ENCODE results near the gene CATSPERD. TPM values are rescaled to one million over a fixed set of nuclear protein-coding genes. Genes with fewer than 3 reads are reported as not detected.

The CATSPERD gene
- total and polyA plus RNA-seq, 9 of the 15 experiments (the other 6 are each of a cell fraction or from before 2014, with no cell fraction given): not detected

- no peak for TF ChIP-seq HINFP (tag; conservative IDR thresholded peaks at IDR 0.05; ENCODE audit: low read depth)
Measured at GRCh38 chr19:5717215-5717935, 3.1 kb upstream of the CATSPERD start (continued).

- ChIA-PET CTCF (ENCODE audit: low intra/inter-chr PET ratio) (interaction anchor here (0.7 kb wide), 1 partner anchor 108 kb away, joined by 3 read pairs; no protein-coding TSS in a partner anchor), POLR2A (interaction anchor here (0.5 to 3.3 kb wide), 26 partner anchors 9 to 1746 kb away, joined by 3 to 31 read pairs (median 4); partner anchors contain the start of genes DUS3L, NDUFA11, RPL36 and VMAC)
- intact Hi-C loops (cut with micrococcal nuclease): loop anchor here (1.0 to 2.0 kb wide), 2 partner anchors 26 to 73 kb away; partner anchors contain the start of gene DUS3L
- Histone ChIP-seq H3K9me1 (ENCODE audit: control insufficient read depth, insufficient read depth, low read length) (no peaks in the 10 kb centered on the region), H3K36me3 (ENCODE audit: control insufficient read depth, insufficient read depth, low read length) (peaks cover 47% of the 10 kb centered on the region), H3K79me2 (ENCODE audit: control insufficient read depth, insufficient read depth, low read length) (peaks cover 63% of the 10 kb centered on the region), H3K9me3 (replicated peaks; ENCODE audit: control insufficient read depth, insufficient read depth, low read depth, low read length) (no peaks in the 10 kb centered on the region), H3K4me1 (replicated peaks in 1 of 2; ENCODE audit: control insufficient read depth in 2 of 2, insufficient read depth in 2 of 2, low read length in 2 of 2) (peaks cover 13 to 28% of the 10 kb centered on the region in 2 experiments; a peak in 4 of 5 replicates), H2AFZ (ENCODE audit: low read depth, low read length) (no peak overlapping the region), H3K27ac (ENCODE audit: extremely low read depth, low read depth, low read length) (peak overlapping the region; percentile 99), H3K9ac (ENCODE audit: insufficient read depth in 1 of 2, low read depth in 2 of 2, low read length in 2 of 2) (peak overlapping the region; percentile 98 to 99), H3K4me3 (peak overlapping the region; percentile 98), H3K4me2 (ENCODE audit: insufficient read depth, low read length) (peak overlapping the region; percentile 98), H4K20me1 (replicated peaks; ENCODE audit: control insufficient read depth, insufficient read depth, low read length) (peaks cover 12% of the 10 kb centered on the region; the same call in 1 of the 2 replicates), H3K27me3 (ENCODE audit: control insufficient read depth in 2 of 2, insufficient read depth in 2 of 2, low read length in 2 of 2) (no peaks in the 10 kb centered on the region)
- FAIRE-seq (no peak), ATAC-seq (no peak), DNase-seq (ENCODE audit: extremely low read depth in 1 of 4, low spot score in 3 of 4) (peak in 2 of 4 experiments; percentile 4 to 46)
- BruUV-seq (replicated peaks): no TSS peak
- in situ Hi-C loops (cut with MboI): no loop called here
- WGBS (ENCODE audit: insufficient coverage, low coverage, missing lambda C conversion rate): 7% methylated on average over 14 of the region's 14 CpGs
- TF ChIP-seq BRF1 (IDR thresholded peaks at IDR 0.05; ENCODE audit: borderline replicate concordance, extremely low read depth, insufficient read length): no peak
- TF ChIP-seq SMAD4 (CRISPR knock-in tag; conservative IDR thresholded peaks at IDR 0.05): peak; percentile 19; the same call in 1 of the 2 replicates
- no peak for TF ChIP-seq HDAC6 (IDR thresholded peaks at IDR 0.05; ENCODE audit: low read depth, low read length)
- TF ChIP-seq SUPT5H (IDR thresholded peaks at IDR 0.05): no peak
- TF ChIP-seq, protein P1, sequence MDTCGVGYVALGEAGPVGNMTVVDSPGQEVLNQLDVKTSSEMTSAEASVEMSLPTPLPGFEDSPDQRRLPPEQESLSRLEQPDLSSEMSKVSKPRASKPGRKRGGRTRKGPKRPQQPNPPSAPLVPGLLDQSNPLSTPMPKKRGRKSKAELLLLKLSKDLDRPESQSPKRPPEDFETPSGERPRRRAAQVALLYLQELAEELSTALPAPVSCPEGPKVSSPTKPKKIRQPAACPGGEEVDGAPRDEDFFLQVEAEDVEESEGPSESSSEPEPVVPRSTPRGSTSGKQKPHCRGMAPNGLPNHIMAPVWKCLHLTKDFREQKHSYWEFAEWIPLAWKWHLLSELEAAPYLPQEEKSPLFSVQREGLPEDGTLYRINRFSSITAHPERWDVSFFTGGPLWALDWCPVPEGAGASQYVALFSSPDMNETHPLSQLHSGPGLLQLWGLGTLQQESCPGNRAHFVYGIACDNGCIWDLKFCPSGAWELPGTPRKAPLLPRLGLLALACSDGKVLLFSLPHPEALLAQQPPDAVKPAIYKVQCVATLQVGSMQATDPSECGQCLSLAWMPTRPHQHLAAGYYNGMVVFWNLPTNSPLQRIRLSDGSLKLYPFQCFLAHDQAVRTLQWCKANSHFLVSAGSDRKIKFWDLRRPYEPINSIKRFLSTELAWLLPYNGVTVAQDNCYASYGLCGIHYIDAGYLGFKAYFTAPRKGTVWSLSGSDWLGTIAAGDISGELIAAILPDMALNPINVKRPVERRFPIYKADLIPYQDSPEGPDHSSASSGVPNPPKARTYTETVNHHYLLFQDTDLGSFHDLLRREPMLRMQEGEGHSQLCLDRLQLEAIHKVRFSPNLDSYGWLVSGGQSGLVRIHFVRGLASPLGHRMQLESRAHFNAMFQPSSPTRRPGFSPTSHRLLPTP (IDR thresholded peaks at IDR 0.05; ENCODE audit: borderline replicate concordance, extremely low read depth, insufficient read length): no peak
- TF ChIP-seq YBX1 (IDR thresholded peaks at IDR 0.05): no peak
- peak; percentile 21; the same call in 1 of the 2 replicates for TF ChIP-seq SNIP1 (IDR thresholded peaks at IDR 0.05; ENCODE audit: low read depth)
- TF ChIP-seq MEF2D (tag; conservative IDR thresholded peaks at IDR 0.05; ENCODE audit: low read depth): peak; percentile 78; the same call in 1 of the 2 replicates
- TF ChIP-seq GABPB2 (CRISPR knock-in tag; conservative IDR thresholded peaks at IDR 0.05): no peak
- TF ChIP-seq ERF (CRISPR knock-in tag; IDR thresholded peaks at IDR 0.05): no peak
- no peak for TF ChIP-seq ZNF280B (CRISPR knock-in tag; IDR thresholded peaks at IDR 0.05)
- no peak for TF ChIP-seq CXXC5 (CRISPR knock-in tag; IDR thresholded peaks at IDR 0.05)
Measured at GRCh38 chr19:5718037-5718578, 2.3 kb upstream of the CATSPERD start.

Measured in K562 (cell line).